ENCODE data around the gene AJM1. TPM values are rescaled to one million over a fixed set of nuclear protein-coding genes. Genes with fewer than 3 reads are reported as not detected.

AJM1 gene
- total and polyA plus RNA-seq, 2 of the 8 experiments (the other 6 are each of a cell fraction or from before 2014, with no cell fraction given): 0.12 to 0.97 TPM

GRCh38 chr9:136890661-136891060 lies 48.4 kb downstream of the AJM1 start:
- DNase-seq (ENCODE audit: low read depth in 1 of 2, low spot score in 2 of 2) (no peak), FAIRE-seq (no peak)
- CTCF ChIA-PET (ENCODE audit: partially characterized antibody): interaction anchor here (0.8 to 1.3 kb wide), 3 partner anchors 20 to 138 kb away, joined by 3 to 4 read pairs (median 3); partner anchors contain the start of gene AJM1
- TF ChIP-seq EP300 (IDR thresholded peaks at IDR 0.05; ENCODE audit: borderline replicate concordance in 1 of 2, low read depth in 2 of 2, low read length in 2 of 2) (no peak), E2F6 (IDR thresholded peaks at IDR 0.05) (no peak), ATF3 (IDR thresholded peaks at IDR 0.05; ENCODE audit: insufficient read depth, low read depth, low read length) (no peak)
- peaks cover 0 to 6% (median 2%) of the 10 kb centered on the region in 4 experiments; a peak in 4 of 7 replicates for H3K4me1 ChIP-seq (replicated peaks in 1 of 4; ENCODE audit: control insufficient read depth in 3 of 4, insufficient read depth in 4 of 4, low read length in 3 of 4)
- no peaks in the 10 kb centered on the region for H3K27me3 ChIP-seq (replicated peaks in 1 of 4; ENCODE audit: control insufficient read depth in 3 of 4, extremely low read depth in 1 of 4, insufficient read depth in 3 of 4, low read length in 3 of 4)
- no peak overlapping the region for H2AK5ac ChIP-seq (ENCODE audit: low read depth, low read length)
- H2BK20ac ChIP-seq (ENCODE audit: low read length): no peak overlapping the region
- H3K79me1 ChIP-seq (ENCODE audit: low read depth, low read length): peaks cover 18% of the 10 kb centered on the region
- no peak overlapping the region for H4K91ac ChIP-seq (replicated peaks; ENCODE audit: insufficient read length, low read length)
- no peak overlapping the region; the same call in 1 of the 2 replicates for H2BK5ac ChIP-seq (ENCODE audit: low read depth, low read length)
- H2BK12ac ChIP-seq (ENCODE audit: low read depth, low read length): no peak overlapping the region
- no peak overlapping the region for H3K4me2 ChIP-seq (ENCODE audit: insufficient read depth in 1 of 2, low read depth in 2 of 2, low read length in 2 of 2)
- H3K79me2 ChIP-seq (ENCODE audit: control insufficient read depth in 1 of 2, insufficient read depth in 2 of 2, low read length in 2 of 2): peaks cover 17 to 82% of the 10 kb centered on the region in 2 experiments; a peak in 3 of 4 replicates
- H3K4me3 ChIP-seq (ENCODE audit: extremely low read depth in 1 of 4, insufficient read depth in 2 of 4, low read depth in 3 of 4, low read length in 4 of 4): no peak overlapping the region
- no peak overlapping the region for H4K8ac ChIP-seq (ENCODE audit: extremely low read depth, insufficient read depth, low read length)
- H3K4ac ChIP-seq (replicated peaks; ENCODE audit: insufficient read length, low read depth, low read length): no peak overlapping the region
- H3K27ac ChIP-seq (ENCODE audit: low read depth, low read length): no peak overlapping the region
- no peak overlapping the region for H3K56ac ChIP-seq (replicated peaks; ENCODE audit: insufficient read length, low read depth, low read length)
- H3K36me3 ChIP-seq (ENCODE audit: control insufficient read depth in 2 of 4, insufficient read depth in 4 of 4, low read length in 3 of 4): peaks cover 0 to 14% (median 0%) of the 10 kb centered on the region in 4 experiments; a peak in 2 of 8 replicates
- no peak overlapping the region for H2AFZ ChIP-seq (ENCODE audit: low read length)
- H3K9ac ChIP-seq (replicated peaks in 1 of 4; ENCODE audit: extremely low read depth in 1 of 4, low read depth in 3 of 4, low read length in 3 of 4): no peak overlapping the region
- no peak overlapping the region for H3K14ac ChIP-seq (ENCODE audit: insufficient read length)
- H3K9me3 ChIP-seq (ENCODE audit: insufficient read depth in 2 of 2, low read depth in 1 of 2, low read length in 1 of 2): no peaks in the 10 kb centered on the region
- H4K5ac ChIP-seq (ENCODE audit: insufficient read length, low read depth, low read length): no peak overlapping the region
- no peak overlapping the region for H3K23ac ChIP-seq (ENCODE audit: insufficient read length)
- no peak overlapping the region for H2BK120ac ChIP-seq (replicated peaks; ENCODE audit: low read depth, low read length)
- H3K23me2 ChIP-seq (ENCODE audit: low read depth, low read length): peaks cover 5% of the 10 kb centered on the region; the same call in 1 of the 2 replicates
- POLR2A ChIA-PET (ENCODE audit: partially characterized antibody): interaction anchor here (2.1 kb wide), 1 partner anchor 9 kb away, joined by 5 read pairs; no protein-coding TSS in a partner anchor
- 86% methylated on average over 13 of the region's 13 CpGs; no CpG with 5 or more reads in 1 of the 2 experiments for WGBS, 2 experiments (ENCODE audit: extremely low coverage in 1 of 2, insufficient coverage in 1 of 2, insufficient read length in 1 of 2, insufficient replicate concordance in 2 of 2, low coverage in 1 of 2, low lambda C conversion rate in 2 of 2, missing lambda C conversion rate in 1 of 2)
- peaks cover 15 to 18% of the 10 kb centered on the region in 2 experiments for H4K20me1 ChIP-seq (replicated peaks in 1 of 2; ENCODE audit: control insufficient read depth in 1 of 2, insufficient read depth in 2 of 2, low read length in 2 of 2)
- H3K18ac ChIP-seq (ENCODE audit: extremely low read depth, low read length): no peak overlapping the region
- no peak overlapping the region for H2BK15ac ChIP-seq (ENCODE audit: low read length)

Data from H1 (cell line).